ENCODE data around the gene SPAG16.

Gene SPAG16

GRCh38 chr2:213544940-213545339, 260.7 kb downstream of the SPAG16 start:
- Histone ChIP-seq H3K4me1 (ENCODE audit: control insufficient read depth, insufficient read depth, low read length, poor library complexity, severe bottlenecking) (no peaks in the 10 kb centered on the region), H3K9me3 (ENCODE audit: control insufficient read depth, low read length) (no peaks in the 10 kb centered on the region), H3K36me3 (ENCODE audit: control insufficient read depth, insufficient read depth, low read length) (no peaks in the 10 kb centered on the region), H3K27ac (ENCODE audit: low read depth, low read length, severe bottlenecking) (no peak overlapping the region), H3K4me3 (ENCODE audit: extremely low read depth, insufficient read depth, low read length, poor library complexity, severe bottlenecking) (no peak overlapping the region)
- WGBS, 2 experiments (ENCODE audit: insufficient coverage in 2 of 2) = 40 to 83% methylated on average over 1 of the region's 1 CpG

GRCh38 chr2:213545481-213545880, 261.2 kb downstream of the SPAG16 start:
- no peaks in the 10 kb centered on the region for H3K9me3 ChIP-seq (ENCODE audit: control insufficient read depth, low read length)
- H3K27ac ChIP-seq (ENCODE audit: low read depth, low read length, severe bottlenecking) = no peak overlapping the region
- H3K4me1 ChIP-seq (ENCODE audit: control insufficient read depth, insufficient read depth, low read length, poor library complexity, severe bottlenecking) = no peaks in the 10 kb centered on the region
- whole genome bisulfite sequencing, 2 experiments (ENCODE audit: insufficient coverage in 2 of 2) = no CpG with 5 or more reads among the region's 2 CpGs
- H3K36me3 ChIP-seq (ENCODE audit: control insufficient read depth, insufficient read depth, low read length) = no peaks in the 10 kb centered on the region
- no peak overlapping the region for H3K4me3 ChIP-seq (ENCODE audit: extremely low read depth, insufficient read depth, low read length, poor library complexity, severe bottlenecking)

- no peak overlapping the region for H3K27ac ChIP-seq (ENCODE audit: low read depth, low read length, severe bottlenecking)
- H3K9me3 ChIP-seq (ENCODE audit: control insufficient read depth, low read length) = no peaks in the 10 kb centered on the region
- no peaks in the 10 kb centered on the region for H3K36me3 ChIP-seq (ENCODE audit: control insufficient read depth, insufficient read depth, low read length)
- no peak overlapping the region for H3K4me3 ChIP-seq (ENCODE audit: extremely low read depth, insufficient read depth, low read length, poor library complexity, severe bottlenecking)
- H3K4me1 ChIP-seq (ENCODE audit: control insufficient read depth, insufficient read depth, low read length, poor library complexity, severe bottlenecking) = no peaks in the 10 kb centered on the region
These were observed 261.8 kb downstream of the SPAG16 start for GRCh38 chr2:213545964-213546475.

GRCh38 chr2:213551526-213551925, 267.3 kb downstream of the SPAG16 start:
- no peak overlapping the region for H3K4me3 ChIP-seq (ENCODE audit: extremely low read depth, insufficient read depth, low read length, poor library complexity, severe bottlenecking)
- WGBS, 2 experiments (ENCODE audit: insufficient coverage in 2 of 2) = 100% methylated on average over 1 of the region's 1 CpG; no CpG with 5 or more reads in 1 of the 2 experiments
- no peaks in the 10 kb centered on the region for H3K4me1 ChIP-seq (ENCODE audit: control insufficient read depth, insufficient read depth, low read length, poor library complexity, severe bottlenecking)
- no peaks in the 10 kb centered on the region for H3K36me3 ChIP-seq (ENCODE audit: control insufficient read depth, insufficient read depth, low read length)
- no peak overlapping the region for H3K27ac ChIP-seq (ENCODE audit: low read depth, low read length, severe bottlenecking)
- H3K9me3 ChIP-seq (ENCODE audit: control insufficient read depth, low read length) = no peaks in the 10 kb centered on the region

- 83 to 100% methylated on average over 1 to 2 of the region's 5 CpGs for WGBS, 2 experiments (ENCODE audit: insufficient coverage in 2 of 2)
- no peak overlapping the region for H3K4me3 ChIP-seq (ENCODE audit: extremely low read depth, insufficient read depth, low read length, poor library complexity, severe bottlenecking)
- H3K36me3 ChIP-seq (ENCODE audit: control insufficient read depth, insufficient read depth, low read length) = no peaks in the 10 kb centered on the region
- no peak overlapping the region for H3K27ac ChIP-seq (ENCODE audit: low read depth, low read length, severe bottlenecking)
- H3K9me3 ChIP-seq (ENCODE audit: control insufficient read depth, low read length) = no peaks in the 10 kb centered on the region
- H3K4me1 ChIP-seq (ENCODE audit: control insufficient read depth, insufficient read depth, low read length, poor library complexity, severe bottlenecking) = no peaks in the 10 kb centered on the region
These were observed 274.8 kb downstream of the SPAG16 start for GRCh38 chr2:213559053-213559452.

GRCh38 chr2:213561759-213562158, 277.5 kb downstream of the SPAG16 start:
- WGBS, 2 experiments (ENCODE audit: insufficient coverage in 2 of 2) = 80% methylated on average over 1 of the region's 3 CpGs; no CpG with 5 or more reads in 1 of the 2 experiments
- no peaks in the 10 kb centered on the region for H3K4me1 ChIP-seq (ENCODE audit: control insufficient read depth, insufficient read depth, low read length, poor library complexity, severe bottlenecking)
- no peaks in the 10 kb centered on the region for H3K36me3 ChIP-seq (ENCODE audit: control insufficient read depth, insufficient read depth, low read length)
- H3K27ac ChIP-seq (ENCODE audit: low read depth, low read length, severe bottlenecking) = no peak overlapping the region
- H3K9me3 ChIP-seq (ENCODE audit: control insufficient read depth, low read length) = no peaks in the 10 kb centered on the region
- no peak overlapping the region for H3K4me3 ChIP-seq (ENCODE audit: extremely low read depth, insufficient read depth, low read length, poor library complexity, severe bottlenecking)

- WGBS, 2 experiments (ENCODE audit: insufficient coverage in 2 of 2) = 72 to 100% methylated on average over 3 to 4 of the region's 8 CpGs
- Histone ChIP-seq H3K27ac (ENCODE audit: low read depth, low read length, severe bottlenecking) (no peak overlapping the region), H3K36me3 (ENCODE audit: control insufficient read depth, insufficient read depth, low read length) (no peaks in the 10 kb centered on the region), H3K9me3 (ENCODE audit: control insufficient read depth, low read length) (no peaks in the 10 kb centered on the region), H3K4me1 (ENCODE audit: control insufficient read depth, insufficient read depth, low read length, poor library complexity, severe bottlenecking) (no peaks in the 10 kb centered on the region), H3K4me3 (ENCODE audit: extremely low read depth, insufficient read depth, low read length, poor library complexity, severe bottlenecking) (no peak overlapping the region)
These were observed 278.4 kb downstream of the SPAG16 start for GRCh38 chr2:213562539-213563180.

- Histone ChIP-seq H3K4me3 (ENCODE audit: extremely low read depth, insufficient read depth, low read length, poor library complexity, severe bottlenecking) (no peak overlapping the region), H3K27ac (ENCODE audit: low read depth, low read length, severe bottlenecking) (no peak overlapping the region), H3K4me1 (ENCODE audit: control insufficient read depth, insufficient read depth, low read length, poor library complexity, severe bottlenecking) (no peaks in the 10 kb centered on the region), H3K9me3 (ENCODE audit: control insufficient read depth, low read length) (no peaks in the 10 kb centered on the region), H3K36me3 (ENCODE audit: control insufficient read depth, insufficient read depth, low read length) (no peaks in the 10 kb centered on the region)
These were observed 282.6 kb downstream of the SPAG16 start for GRCh38 chr2:213566846-213567245.

GRCh38 chr2:213609570-213610170, 325.4 kb downstream of the SPAG16 start:
- Histone ChIP-seq H3K4me3 (ENCODE audit: extremely low read depth, insufficient read depth, low read length, poor library complexity, severe bottlenecking) (no peak overlapping the region), H3K36me3 (ENCODE audit: control insufficient read depth, insufficient read depth, low read length) (no peaks in the 10 kb centered on the region), H3K9me3 (ENCODE audit: control insufficient read depth, low read length) (no peaks in the 10 kb centered on the region), H3K27ac (ENCODE audit: low read depth, low read length, severe bottlenecking) (no peak overlapping the region), H3K4me1 (ENCODE audit: control insufficient read depth, insufficient read depth, low read length, poor library complexity, severe bottlenecking) (no peaks in the 10 kb centered on the region)
- 67% methylated on average over 1 of the region's 1 CpG; no CpG with 5 or more reads in 1 of the 2 experiments for WGBS, 2 experiments (ENCODE audit: insufficient coverage in 2 of 2)

GRCh38 chr2:213627054-213627710, 342.9 kb downstream of the SPAG16 start:
- Histone ChIP-seq H3K9me3 (ENCODE audit: control insufficient read depth, low read length) (no peaks in the 10 kb centered on the region), H3K27ac (ENCODE audit: low read depth, low read length, severe bottlenecking) (no peak overlapping the region), H3K4me3 (ENCODE audit: extremely low read depth, insufficient read depth, low read length, poor library complexity, severe bottlenecking) (no peak overlapping the region), H3K4me1 (ENCODE audit: control insufficient read depth, insufficient read depth, low read length, poor library complexity, severe bottlenecking) (no peaks in the 10 kb centered on the region), H3K36me3 (ENCODE audit: control insufficient read depth, insufficient read depth, low read length) (no peaks in the 10 kb centered on the region)
- 93% methylated on average over 4 of the region's 5 CpGs; no CpG with 5 or more reads in 1 of the 2 experiments for WGBS, 2 experiments (ENCODE audit: insufficient coverage in 2 of 2)
